Measurements from ENCODE around the gene CFAP65.

The CFAP65 gene

GRCh38 chr2:219010873-219011272, 30.4 kb downstream of the CFAP65 start:
- Histone ChIP-seq H3K4me1 (no peaks in the 10 kb centered on the region), H4K20me1 (peaks cover 0 to 5% (median 0%) of the 10 kb centered on the region in 11 experiments; a peak in 5 of 22 replicates), H3K9ac (no peak overlapping the region), H3K27me3 (peaks cover 5 to 19% (median 12%) of the 10 kb centered on the region in 11 experiments; a peak in 20 of 22 replicates), H3K36me3 (no peaks in the 10 kb centered on the region), H3K27ac (no peak overlapping the region), H3K4me3 (no peak overlapping the region), H3K4me2 (no peak overlapping the region), H3K9me3 (replicated peaks in 1 of 11) (peaks cover 0 to 4% (median 0%) of the 10 kb centered on the region in 11 experiments; a peak in 1 of 22 replicates)
- no peak for TF ChIP-seq Cebpa-rat (IDR thresholded peaks at IDR 0.05)

- Histone ChIP-seq H3K9ac (no peak overlapping the region), H3K27me3 (peaks cover 11 to 25% (median 18%) of the 10 kb centered on the region in 11 experiments), H3K9me3 (replicated peaks in 1 of 11) (peaks cover 0 to 4% (median 0%) of the 10 kb centered on the region in 11 experiments; a peak in 1 of 22 replicates), H3K36me3 (no peaks in the 10 kb centered on the region), H3K4me1 (no peaks in the 10 kb centered on the region), H3K27ac (no peak overlapping the region), H3K4me3 (no peak overlapping the region), H4K20me1 (peaks cover 0 to 9% (median 0%) of the 10 kb centered on the region in 11 experiments; a peak in 5 of 22 replicates), H3K4me2 (no peak overlapping the region)
- TF ChIP-seq Cebpa-rat (IDR thresholded peaks at IDR 0.05): no peak
Measured at GRCh38 chr2:219010162-219010756, 31.1 kb downstream of the CFAP65 start.

GRCh38 chr2:219009294-219009693, 32.0 kb downstream of the CFAP65 start:
- TF ChIP-seq Cebpa-rat (IDR thresholded peaks at IDR 0.05): no peak
- Histone ChIP-seq H3K27me3 (peaks cover 19 to 34% (median 27%) of the 10 kb centered on the region in 11 experiments), H3K9me3 (replicated peaks in 1 of 11) (peaks cover 0 to 4% (median 0%) of the 10 kb centered on the region in 11 experiments; a peak in 1 of 22 replicates), H3K4me1 (no peaks in the 10 kb centered on the region), H3K9ac (no peak overlapping the region), H3K27ac (no peak overlapping the region), H3K4me2 (no peak overlapping the region), H4K20me1 (peaks cover 0 to 8% (median 0%) of the 10 kb centered on the region in 11 experiments; a peak in 4 of 22 replicates), H3K36me3 (no peaks in the 10 kb centered on the region), H3K4me3 (no peak overlapping the region)

- no peak overlapping the region for H3K27ac ChIP-seq
- TF ChIP-seq Cebpa-rat (IDR thresholded peaks at IDR 0.05): no peak
- peaks cover 0 to 4% (median 0%) of the 10 kb centered on the region in 11 experiments; a peak in 1 of 22 replicates for H3K9me3 ChIP-seq (replicated peaks in 1 of 11)
- peaks cover 0 to 53% (median 21%) of the 10 kb centered on the region in 11 experiments; a peak in 12 of 22 replicates for H4K20me1 ChIP-seq
- H3K27me3 ChIP-seq: peaks cover 72 to 86% (median 80%) of the 10 kb centered on the region in 11 experiments
- no peak overlapping the region for H3K4me3 ChIP-seq
- no peak overlapping the region for H3K9ac ChIP-seq
- H3K36me3 ChIP-seq: no peaks in the 10 kb centered on the region
- H3K4me2 ChIP-seq: no peak overlapping the region
- H3K4me1 ChIP-seq: peaks cover 0 to 12% (median 2%) of the 10 kb centered on the region in 10 experiments; a peak in 6 of 20 replicates
Measured at GRCh38 chr2:219003979-219004378, 37.3 kb downstream of the CFAP65 start.

- Histone ChIP-seq H3K27me3 (peaks cover 78 to 93% (median 87%) of the 10 kb centered on the region in 11 experiments), H4K20me1 (peaks cover 0 to 57% (median 21%) of the 10 kb centered on the region in 11 experiments; a peak in 12 of 22 replicates), H3K27ac (no peak overlapping the region), H3K4me1 (peaks cover 0 to 12% (median 2%) of the 10 kb centered on the region in 10 experiments; a peak in 6 of 20 replicates), H3K9me3 (replicated peaks in 1 of 11) (peaks cover 0 to 4% (median 0%) of the 10 kb centered on the region in 11 experiments; a peak in 1 of 22 replicates), H3K9ac (no peak overlapping the region), H3K36me3 (no peaks in the 10 kb centered on the region), H3K4me2 (no peak overlapping the region), H3K4me3 (no peak overlapping the region)
- TF ChIP-seq Cebpa-rat (IDR thresholded peaks at IDR 0.05): no peak
Measured at GRCh38 chr2:219003267-219003634, 38.1 kb downstream of the CFAP65 start.

GRCh38 chr2:219002395-219003266, 38.7 kb downstream of the CFAP65 start:
- H3K4me1 ChIP-seq: peaks cover 0 to 12% (median 2%) of the 10 kb centered on the region in 10 experiments; a peak in 6 of 20 replicates
- no peak overlapping the region for H3K27ac ChIP-seq
- H3K4me3 ChIP-seq: no peak overlapping the region
- H4K20me1 ChIP-seq: peaks cover 0 to 62% (median 21%) of the 10 kb centered on the region in 11 experiments; a peak in 12 of 22 replicates
- H3K4me2 ChIP-seq: no peak overlapping the region
- H3K9me3 ChIP-seq (replicated peaks in 1 of 11): peaks cover 0 to 4% (median 0%) of the 10 kb centered on the region in 11 experiments; a peak in 1 of 22 replicates
- no peak for TF ChIP-seq Cebpa-rat (IDR thresholded peaks at IDR 0.05)
- H3K9ac ChIP-seq: no peak overlapping the region
- H3K27me3 ChIP-seq: peaks cover 84 to 99% (median 92%) of the 10 kb centered on the region in 11 experiments
- no peaks in the 10 kb centered on the region for H3K36me3 ChIP-seq

- Histone ChIP-seq H3K27ac (no peak overlapping the region), H3K27me3 (peaks cover 93 to 100% (median 97%) of the 10 kb centered on the region in 11 experiments), H3K9me3 (replicated peaks in 1 of 11) (peaks cover 0 to 4% (median 0%) of the 10 kb centered on the region in 11 experiments; a peak in 1 of 22 replicates), H3K4me3 (no peak overlapping the region), H3K36me3 (no peaks in the 10 kb centered on the region), H3K9ac (no peak overlapping the region), H4K20me1 (peaks cover 0 to 68% (median 21%) of the 10 kb centered on the region in 11 experiments; a peak in 12 of 22 replicates), H3K4me1 (peaks cover 0 to 12% (median 2%) of the 10 kb centered on the region in 10 experiments; a peak in 6 of 20 replicates), H3K4me2 (no peak overlapping the region)
- no peak for TF ChIP-seq Cebpa-rat (IDR thresholded peaks at IDR 0.05)
Measured at GRCh38 chr2:219001577-219002394, 39.5 kb downstream of the CFAP65 start.

- no peak overlapping the region for H3K4me2 ChIP-seq
- H3K4me3 ChIP-seq: no peak overlapping the region
- H3K4me1 ChIP-seq: peaks cover 0 to 12% (median 2%) of the 10 kb centered on the region in 10 experiments; a peak in 6 of 20 replicates
- peaks cover 0 to 4% (median 0%) of the 10 kb centered on the region in 11 experiments; a peak in 1 of 22 replicates for H3K9me3 ChIP-seq (replicated peaks in 1 of 11)
- H3K27ac ChIP-seq: no peak overlapping the region
- H4K20me1 ChIP-seq: peaks cover 0 to 68% (median 21%) of the 10 kb centered on the region in 11 experiments; a peak in 12 of 22 replicates
- no peak overlapping the region for H3K9ac ChIP-seq
- H3K36me3 ChIP-seq: no peaks in the 10 kb centered on the region
- no peak for TF ChIP-seq Cebpa-rat (IDR thresholded peaks at IDR 0.05)
- peaks cover 97 to 100% (median 99%) of the 10 kb centered on the region in 11 experiments for H3K27me3 ChIP-seq
Measured at GRCh38 chr2:219001100-219001576, 40.2 kb downstream of the CFAP65 start.
